H1 (cell line): ENCODE data around the gene PRMT3. TPM values are rescaled to one million over a fixed set of nuclear protein-coding genes. Genes with fewer than 3 reads are reported as not detected.

Experiments used
- CTCF ChIA-PET: fragments of 300-600 bp; sonication (Branson Sonifier 250); formaldehyde crosslinking; loops from one replicate; lab custom pipeline; 2021; ENCODE audit not compliant: partially characterized antibody; lab: Charles Lee
- POLR2A ChIA-PET: fragments of 300-600 bp; sonication (Branson Sonifier 250); formaldehyde crosslinking; loops from one replicate; lab custom pipeline; 2021; ENCODE audit warnings: inconsistent platforms; ENCODE audit not compliant: partially characterized antibody; lab: Charles Lee
- DNase-seq, 2 experiments: peaks; one replicate each; pipeline versions ENCODE4 v3.0.0 to v3.0.0-alpha.2; 2010 to 2022; ENCODE audit warnings: low spot score in 2 of 2, low read depth in 1 of 2, mixed read lengths in 1 of 2
- FAIRE-seq: peaks from 2 replicates; lab custom pipeline; 2011; peaks lifted over from hg19 to GRCh38; lab: Jason Lieb, UNC
- H2AFZ ChIP-seq: 2 replicates; pipeline ENCODE4 v1.8.1; 2012; ENCODE audit warnings: low read length, inconsistent platforms
- H2AK5ac ChIP-seq: 2 replicates; pipeline ENCODE4 v1.6.1; 2013; ENCODE audit warnings: low read depth, low read length
- H2BK120ac ChIP-seq: replicated peaks from 2 replicates; pipeline ENCODE3; 2013; ENCODE audit warnings: low read depth, low read length, inconsistent platforms
- H2BK12ac ChIP-seq: 2 replicates; pipeline ENCODE4 v1.6.1; 2013; ENCODE audit warnings: low read depth, low read length
- H2BK15ac ChIP-seq: 2 replicates; pipeline ENCODE4 v1.6.1; 2013; ENCODE audit warnings: low read length
- H2BK20ac ChIP-seq: 2 replicates; pipeline ENCODE4 v1.6.1; 2013; ENCODE audit warnings: low read length
- H2BK5ac ChIP-seq: 2 replicates; pipeline ENCODE4 v1.6.1; 2013; ENCODE audit warnings: low read depth, low read length
- H3K14ac ChIP-seq: 2 replicates; pipeline ENCODE4 v1.6.1; 2013; ENCODE audit warnings: inconsistent platforms; ENCODE audit not compliant: insufficient read length
- H3K18ac ChIP-seq: 2 replicates; pipeline ENCODE4 v1.6.1; 2013; ENCODE audit warnings: low read length; ENCODE audit errors: extremely low read depth
- H3K23ac ChIP-seq: 2 replicates; pipeline ENCODE4 v1.6.1; 2013; ENCODE audit warnings: inconsistent platforms; ENCODE audit not compliant: insufficient read length
- H3K23me2 ChIP-seq: 2 replicates; pipeline ENCODE4 v1.6.1; 2013; ENCODE audit warnings: low read depth, low read length
- H3K27ac ChIP-seq: 2 replicates; pipeline ENCODE4 v1.6.1; 2011; ENCODE audit warnings: low read depth, low read length, inconsistent platforms
- H3K27me3 ChIP-seq, 4 experiments: replicated peaks in 1 of 4; 1 replicate in 1 of 4; 2 replicates in 3 of 4; pipeline versions ENCODE4 v1.6.1 to v1.8.1; 2011 to 2013; ENCODE audit warnings: low read length in 3 of 4, mild to moderate bottlenecking in 3 of 4, inconsistent platforms in 2 of 4, mixed read lengths in 2 of 4, moderate library complexity in 1 of 4; ENCODE audit not compliant: control insufficient read depth in 3 of 4, insufficient read depth in 3 of 4; ENCODE audit errors: extremely low read depth in 1 of 4
- H3K36me3 ChIP-seq, 4 experiments: 2 replicates each; pipeline versions ENCODE4 v1.6.1 to v1.8.1; 2011 to 2013; ENCODE audit warnings: mild to moderate bottlenecking in 4 of 4, low read length in 3 of 4, moderate library complexity in 2 of 4, control low read depth in 1 of 4, inconsistent platforms in 1 of 4; ENCODE audit not compliant: insufficient read depth in 4 of 4, control insufficient read depth in 2 of 4
- H3K4ac ChIP-seq: replicated peaks from 2 replicates; pipeline ENCODE3; 2013; ENCODE audit warnings: low read length, low read depth, mixed read lengths, inconsistent platforms; ENCODE audit not compliant: insufficient read length
- H3K4me1 ChIP-seq, 4 experiments: replicated peaks in 1 of 4; 1 replicate in 1 of 4; 2 replicates in 3 of 4; pipeline versions ENCODE4 v1.6.1 to v1.8.1; 2011 to 2013; ENCODE audit warnings: low read length in 3 of 4, inconsistent platforms in 2 of 4, mixed read lengths in 1 of 4; ENCODE audit not compliant: insufficient read depth in 4 of 4, control insufficient read depth in 3 of 4
- H3K4me2 ChIP-seq, 2 experiments: 2 replicates each; pipeline versions ENCODE4 v1.6.1 to v1.8.1; 2011 to 2013; ENCODE audit warnings: low read depth in 2 of 2, low read length in 2 of 2, control low read depth in 1 of 2, inconsistent platforms in 1 of 2, mild to moderate bottlenecking in 1 of 2; ENCODE audit not compliant: insufficient read depth in 1 of 2
- H3K4me3 ChIP-seq, 4 experiments: fragments of 200-600, 300-600 bp in 1 of 4; sonication (generic), shearing (Covaris generic), sonication (Bioruptor Twin) in 1 of 4; 2 replicates each; pipeline versions ENCODE4 v1.5.1 to v1.8.1; 2011 to 2016; ENCODE audit warnings: low read length in 4 of 4, low read depth in 3 of 4, control low read depth in 2 of 4, inconsistent platforms in 2 of 4, mild to moderate bottlenecking in 2 of 4, mixed read lengths in 1 of 4, moderate library complexity in 1 of 4; ENCODE audit not compliant: insufficient read depth in 2 of 4; ENCODE audit errors: extremely low read depth in 1 of 4
- H3K56ac ChIP-seq: replicated peaks from 2 replicates; pipeline ENCODE3; 2013; ENCODE audit warnings: low read depth, mild to moderate bottlenecking, mixed read lengths, low read length, inconsistent platforms; ENCODE audit not compliant: insufficient read length
- H3K79me1 ChIP-seq: 2 replicates; pipeline ENCODE4 v1.6.1; 2013; ENCODE audit warnings: low read depth, low read length, control low read depth
- H3K79me2 ChIP-seq, 2 experiments: 2 replicates each; pipeline versions ENCODE4 v1.6.1 to v1.8.1; 2012 to 2013; ENCODE audit warnings: low read length in 2 of 2, mild to moderate bottlenecking in 2 of 2, inconsistent platforms in 1 of 2; ENCODE audit not compliant: insufficient read depth in 2 of 2, control insufficient read depth in 1 of 2
- H3K9ac ChIP-seq, 4 experiments: replicated peaks in 1 of 4; 1 replicate in 1 of 4; 2 replicates in 3 of 4; pipeline versions ENCODE4 v1.6.1 to v1.8.1; 2011 to 2013; ENCODE audit warnings: low read depth in 3 of 4, low read length in 3 of 4, control low read depth in 2 of 4, mild to moderate bottlenecking in 2 of 4, moderate library complexity in 2 of 4, inconsistent platforms in 1 of 4; ENCODE audit errors: extremely low read depth in 1 of 4
- H3K9me3 ChIP-seq, 2 experiments: 2 replicates each; pipeline versions ENCODE4 v1.6.1 to v1.8.1; 2012 to 2013; ENCODE audit warnings: mild to moderate bottlenecking in 2 of 2, moderate library complexity in 2 of 2, control low read depth in 1 of 2, inconsistent platforms in 1 of 2, low read depth in 1 of 2, low read length in 1 of 2, mixed read lengths in 1 of 2; ENCODE audit not compliant: insufficient read depth in 2 of 2
- H4K20me1 ChIP-seq, 2 experiments: replicated peaks in 1 of 2; 2 replicates each; pipeline versions ENCODE3 to v1.8.1; 2011 to 2013; ENCODE audit warnings: inconsistent platforms in 2 of 2, low read length in 2 of 2, mild to moderate bottlenecking in 1 of 2; ENCODE audit not compliant: insufficient read depth in 2 of 2, control insufficient read depth in 1 of 2
- H4K5ac ChIP-seq: 2 replicates; pipeline ENCODE4 v1.6.1; 2013; ENCODE audit warnings: low read length, low read depth, mixed read lengths, inconsistent platforms; ENCODE audit not compliant: insufficient read length
- H4K8ac ChIP-seq: 2 replicates; pipeline ENCODE4 v1.8.0; 2013; ENCODE audit warnings: mild to moderate bottlenecking, moderate library complexity, low read length, inconsistent platforms; ENCODE audit not compliant: insufficient read depth; ENCODE audit errors: extremely low read depth
- H4K91ac ChIP-seq: replicated peaks from 2 replicates; pipeline ENCODE3; 2013; ENCODE audit warnings: low read length, mixed read lengths, inconsistent platforms; ENCODE audit not compliant: insufficient read length
- ATF3 ChIP-seq: IDR thresholded peaks from 2 replicates; pipeline ENCODE4 v1.6.1; 2011; ENCODE audit warnings: low read depth, mild to moderate bottlenecking, low read length; ENCODE audit not compliant: insufficient read depth
- CBX8 ChIP-seq: fragments of 300-800, 300-1000 bp; sonication (generic); IDR thresholded peaks from 2 replicates; pipeline ENCODE4 v1.7.1; 2016; ENCODE audit warnings: low read depth, low read length, borderline replicate concordance
- CEBPB ChIP-seq: IDR thresholded peaks from 2 replicates; pipeline ENCODE4 v1.6.1; 2012; ENCODE audit warnings: low read depth, low read length
- GTF2F1 ChIP-seq: IDR thresholded peaks from 2 replicates; pipeline ENCODE4 v1.6.1; 2012; ENCODE audit warnings: low read depth, low read length, improper control_type of control experiment, borderline replicate concordance
- JUN ChIP-seq: IDR thresholded peaks from 2 replicates; pipeline ENCODE4 v1.6.1; 2011; ENCODE audit warnings: low read depth, mild to moderate bottlenecking, improper control_type of control experiment, low read length
- MAX ChIP-seq: IDR thresholded peaks from 2 replicates; pipeline ENCODE4 v1.6.1; 2012; ENCODE audit warnings: inconsistent platforms
- NANOG ChIP-seq: IDR thresholded peaks from 2 replicates; pipeline ENCODE4 v1.6.1; 2011; ENCODE audit warnings: low read length, low read depth, mild to moderate bottlenecking, inconsistent platforms; ENCODE audit not compliant: insufficient read depth, poor library complexity, severe bottlenecking
- PHF8 ChIP-seq: fragments of 200-600 bp; sonication (generic); conservative IDR thresholded peaks from 2 replicates; pipeline ENCODE4 v1.7.1; 2012; ENCODE audit warnings: low read depth, mild to moderate bottlenecking, inconsistent platforms, low read length, moderate library complexity
- POU5F1 ChIP-seq: IDR thresholded peaks from 2 replicates; pipeline ENCODE4 v1.6.1; 2011; ENCODE audit warnings: low read depth, mild to moderate bottlenecking, low read length, moderate library complexity
- RAD21 ChIP-seq, 2 experiments: IDR thresholded peaks in 1 of 2; conservative IDR thresholded peaks in 1 of 2; 2 replicates each; pipeline ENCODE4 v1.6.1; 2011; ENCODE audit warnings: low read depth in 2 of 2, low read length in 2 of 2, improper control_type of control experiment in 1 of 2, inconsistent platforms in 1 of 2, mild to moderate bottlenecking in 1 of 2, moderate library complexity in 1 of 2
- SP4 ChIP-seq: IDR thresholded peaks from 2 replicates; pipeline ENCODE4 v1.6.1; 2012; ENCODE audit warnings: low read length, inconsistent platforms
- TAF7 ChIP-seq: optimal IDR thresholded peaks from 2 replicates; pipeline ENCODE3; 2011; ENCODE audit warnings: low read depth, mild to moderate bottlenecking, inconsistent platforms, low read length, moderate library complexity, borderline replicate concordance
- YY1 ChIP-seq: IDR thresholded peaks from 2 replicates; pipeline ENCODE4 v1.6.1; 2011; ENCODE audit warnings: low read depth, mild to moderate bottlenecking, low read length
- WGBS, 2 experiments: shearing (Covaris generic) in 1 of 2; methylation state at CpG; one replicate each; pipeline versions ENCODE4 v1.1.6 to v1.1.7; 2013 to 2015; ENCODE audit warnings: low lambda C conversion rate in 2 of 2, mixed read lengths in 2 of 2, inconsistent platforms in 1 of 2, low coverage in 1 of 2, missing lambda C conversion rate in 1 of 2; ENCODE audit not compliant: insufficient replicate concordance in 2 of 2, insufficient coverage in 1 of 2, insufficient read length in 1 of 2; ENCODE audit errors: extremely low coverage in 1 of 2, missing lambda C conversion rate in 1 of 2; 5-methylcytosine and 5-hydroxymethylcytosine counted together
- polyA plus RNA-seq, 7 experiments: library from polyadenylated mRNA; depleted of rRNA in 3 of 7; stranded (reverse) in 5 of 7; unstranded in 2 of 7; fragments of >200 nt in 5 of 7; fragments of 200-250 nt in 2 of 7; gene quantifications; 1 replicate in 5 of 7; 2 replicates in 1 of 7; 4 replicates in 1 of 7; pipeline versions ENCODE4 v1.2.1 to v1.2.3, GENCODE V29; 2011 to 2013; ENCODE audit warnings: missing spikeins in 2 of 7, mixed read lengths in 2 of 7
- total RNA-seq: library from RNA; stranded (reverse); fragmentation: NEBNext Ultra II Directional; extraction: Animal tissue kit (Norgen Biotek cat#: 25700); gene quantifications from 2 replicates; pipeline ENCODE4 v1.2.1, GENCODE V29; 2021

The PRMT3 gene
- total and polyA plus RNA-seq, 2 of the 8 experiments (the other 6 are each of a cell fraction or from before 2014, with no cell fraction given) = 11.2 to 26.5 TPM

GRCh38 chr11:20372081-20372626, 15.4 kb upstream of the PRMT3 start:
- Histone ChIP-seq H3K9ac (no peak overlapping the region), H3K18ac (no peak overlapping the region), H2AFZ (no peak overlapping the region), H4K8ac (no peak overlapping the region), H2BK20ac (no peak overlapping the region), H3K27ac (no peak overlapping the region), H3K36me3 (peaks cover 0 to 3% (median 0%) of the 10 kb centered on the region in 4 experiments; a peak in 2 of 8 replicates), H3K23ac (no peak overlapping the region), H4K20me1 (no peaks in the 10 kb centered on the region), H3K4me3 (no peak overlapping the region), H2BK120ac (no peak overlapping the region), H3K4me2 (no peak overlapping the region), H3K79me1 (no peaks in the 10 kb centered on the region), H2AK5ac (no peak overlapping the region), H4K5ac (no peak overlapping the region), H3K56ac (no peak overlapping the region), H2BK12ac (no peak overlapping the region), H3K4me1 (peaks cover 0 to 5% (median 3%) of the 10 kb centered on the region in 4 experiments; a peak in 2 of 7 replicates), H4K91ac (no peak overlapping the region), H2BK5ac (no peak overlapping the region), H3K14ac (no peak overlapping the region), H3K79me2 (no peaks in the 10 kb centered on the region), H3K23me2 (no peaks in the 10 kb centered on the region), H2BK15ac (no peak overlapping the region), H3K4ac (no peak overlapping the region), H3K27me3 (no peaks in the 10 kb centered on the region), H3K9me3 (no peaks in the 10 kb centered on the region)
- WGBS, 2 experiments = 81% methylated on average over 5 of the region's 5 CpGs; no CpG with 5 or more reads in 1 of the 2 experiments
- ChIA-PET POLR2A (no interaction called here), CTCF (interaction anchor here (0.8 to 1.3 kb wide), 4 partner anchors 8 to 244 kb away, joined by 3 to 5 read pairs (median 4); partner anchors contain the start of gene HTATIP2)
- no peak for DNase-seq
- FAIRE-seq = no peak
- no peak for TF ChIP-seq SP4
- no peak for TF ChIP-seq CBX8
- TF ChIP-seq TAF7 = no peak
- TF ChIP-seq YY1 = no peak
- TF ChIP-seq MAX = no peak
- no peak for TF ChIP-seq ATF3
- TF ChIP-seq RAD21 (IDR thresholded peaks at IDR 0.05 in 1 of 2, conservative IDR thresholded peaks at IDR 0.05 in 1 of 2; ENCODE audit: low read depth in 2 of 2, low read length in 2 of 2) = no peak
- no peak for TF ChIP-seq NANOG
- no peak for TF ChIP-seq GTF2F1
- no peak for TF ChIP-seq CEBPB
- no peak for TF ChIP-seq JUN
- no peak for TF ChIP-seq PHF8
- TF ChIP-seq POU5F1 = no peak
